ENCODE data around the gene SPAG5.
A peak's percentile ranks its signal among the peaks of the same experiment; 100 is the strongest.

SPAG5 gene

DNA sequence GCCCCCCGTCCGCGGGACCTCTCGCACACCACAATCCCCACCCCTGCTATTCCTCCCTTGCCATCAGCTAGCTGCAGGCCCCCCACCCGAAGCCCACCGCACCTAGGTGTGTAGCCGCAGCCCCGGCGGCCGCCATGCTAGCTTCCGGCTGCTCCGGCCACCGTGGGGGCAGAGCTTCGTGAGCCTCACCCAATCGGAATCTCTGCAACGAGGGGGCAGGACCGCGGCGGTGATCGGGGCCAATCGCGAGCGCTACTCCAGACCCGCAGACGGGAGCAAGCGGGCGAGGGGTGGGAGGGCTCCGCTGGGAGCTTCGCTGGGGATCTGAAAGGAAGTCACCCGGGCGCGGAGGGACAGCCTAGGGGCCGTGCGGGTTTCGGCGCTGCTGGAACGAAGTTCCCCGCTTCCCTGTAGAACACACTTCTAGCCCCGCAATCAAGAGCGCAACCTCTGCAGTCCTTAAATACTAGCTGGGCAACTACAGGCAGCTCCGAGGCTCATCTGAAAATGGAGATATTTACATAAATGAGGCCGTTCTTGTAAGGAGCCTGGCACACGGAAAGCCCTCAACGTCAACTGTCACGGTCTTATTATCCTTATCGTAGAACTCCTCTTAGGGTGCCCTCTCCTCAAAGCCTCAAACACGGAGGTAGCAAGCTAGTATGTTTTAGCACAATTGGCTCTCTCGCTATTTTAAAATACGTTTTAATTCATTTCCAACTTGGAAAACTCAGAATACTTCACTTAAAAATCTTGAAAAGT is 27.3 kb downstream of the SPAG5 start, which contains the start of gene PIGS:
Gene PIGS (minus strand): TSS at position 164 of the 762 bp plus-strand sequence. CDS start 28 bp downstream, at position 136.
- DNase-seq (ENCODE audit: low spot score), result peak; percentile 90

DNA sequence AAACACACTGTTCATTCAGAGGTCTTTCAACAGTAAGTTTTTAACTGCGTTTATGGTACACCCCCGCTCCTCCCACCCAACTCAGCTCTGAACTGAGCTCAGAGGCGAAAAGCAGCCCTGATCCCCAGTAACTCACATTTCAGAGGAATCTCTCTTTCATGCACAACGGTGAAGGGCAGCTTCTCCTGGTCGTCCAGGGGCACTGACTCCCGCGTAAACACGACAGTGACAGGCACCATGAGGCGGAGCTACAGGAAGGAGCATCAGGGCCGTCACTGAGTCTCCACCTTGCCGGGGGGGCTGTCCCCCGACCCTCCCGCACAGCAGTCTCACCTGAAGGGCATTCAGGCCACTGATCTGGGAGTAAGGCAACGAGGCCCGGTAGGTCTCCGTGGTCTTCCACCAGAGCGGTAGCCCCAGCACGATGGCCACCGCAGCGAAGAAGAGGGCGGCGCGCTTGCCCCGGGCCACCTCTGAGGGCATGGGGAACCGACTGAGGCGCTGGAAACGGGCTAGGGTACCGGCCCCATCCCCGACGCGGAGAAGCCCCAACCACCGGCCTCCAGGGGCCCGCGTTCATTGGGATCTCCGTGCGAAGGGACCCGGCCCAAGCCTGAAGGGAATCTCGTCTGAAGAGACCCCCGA is 28.0 kb downstream of the SPAG5 start:
- peak; percentile 45 for DNase-seq (ENCODE audit: low spot score)

DNA sequence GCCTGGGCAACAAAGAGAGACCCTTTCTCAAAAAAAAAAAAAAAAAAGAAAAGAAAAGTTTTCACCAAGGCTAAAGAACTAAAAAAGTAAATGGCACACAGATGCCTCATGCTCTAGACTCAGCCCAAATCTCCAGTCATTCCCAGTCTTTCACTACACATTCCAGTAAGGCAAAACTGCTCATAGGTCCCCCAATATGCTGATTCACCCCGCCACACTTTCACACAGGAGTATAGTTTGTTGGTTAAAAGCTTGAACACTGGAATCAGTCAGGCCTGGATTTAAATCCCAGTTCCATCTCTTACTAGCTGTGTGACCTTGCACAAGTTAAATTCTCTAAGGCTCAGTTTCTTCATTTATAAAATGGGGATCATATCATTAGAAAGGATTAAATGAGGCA is 29.4 kb downstream of the SPAG5 start:
- DNase-seq (ENCODE audit: low spot score), result no peak

DNA sequence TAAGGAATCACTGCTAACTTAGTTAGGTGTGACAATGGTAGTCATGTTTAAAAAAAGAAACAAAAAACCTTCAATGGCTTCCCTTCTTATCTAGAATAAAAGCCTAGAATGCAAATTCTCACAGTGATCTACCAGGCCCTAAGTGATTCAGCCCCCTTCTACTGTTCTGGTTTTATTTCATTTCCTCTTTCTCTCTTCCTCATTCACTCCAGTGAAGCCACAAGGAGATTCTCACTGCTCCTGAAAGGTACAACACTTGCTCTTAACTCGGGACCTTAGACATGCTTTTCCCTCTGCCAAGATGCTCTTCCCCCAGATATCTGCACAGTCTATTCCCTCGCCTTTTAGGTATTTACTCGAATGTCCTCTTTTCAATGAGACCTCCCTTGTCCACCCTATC is 31.2 kb downstream of the SPAG5 start:
- no peak for DNase-seq (ENCODE audit: low spot score)

DNA sequence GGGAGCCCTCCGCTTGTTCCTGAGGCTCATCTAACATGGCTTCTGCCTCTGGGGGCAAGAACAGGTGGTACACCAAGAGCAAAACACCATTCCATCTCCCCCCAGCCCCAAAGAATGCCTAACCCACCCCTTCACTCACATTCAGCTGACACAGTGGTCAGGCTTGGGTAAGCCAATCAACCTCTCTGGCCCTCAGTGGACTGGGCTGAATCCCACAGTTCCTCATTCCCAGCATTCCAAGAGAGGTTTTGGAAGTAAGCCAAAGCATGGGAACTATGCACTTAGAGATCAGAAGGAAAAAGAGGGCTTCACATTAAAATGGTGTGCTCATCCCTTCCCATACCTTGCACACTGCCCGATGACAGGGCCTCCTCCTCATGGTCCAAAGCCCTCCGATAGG is 35.4 kb downstream of the SPAG5 start:
- no peak for DNase-seq (ENCODE audit: low spot score)

DNA sequence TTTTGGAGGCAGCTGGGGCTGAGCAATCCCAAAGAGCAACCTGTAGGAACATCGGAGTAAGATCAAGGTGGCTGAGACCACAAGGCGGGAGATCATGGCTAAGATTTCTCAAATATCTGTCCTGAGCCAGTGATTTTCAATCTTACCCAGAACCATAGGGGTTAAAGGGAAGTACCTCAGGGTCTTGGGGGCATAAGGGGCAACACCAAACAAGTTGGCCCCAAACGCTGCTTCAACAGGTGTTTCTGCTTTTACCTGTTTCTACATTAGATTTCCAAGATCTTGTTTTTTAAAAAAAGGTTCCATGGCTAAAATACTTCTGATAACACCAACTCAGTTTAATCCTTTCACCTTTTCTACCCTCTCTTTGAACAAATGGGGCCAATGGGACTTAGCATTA is 43.8 kb downstream of the SPAG5 start:
- DNase-seq (ENCODE audit: low spot score), result no peak

DNA sequence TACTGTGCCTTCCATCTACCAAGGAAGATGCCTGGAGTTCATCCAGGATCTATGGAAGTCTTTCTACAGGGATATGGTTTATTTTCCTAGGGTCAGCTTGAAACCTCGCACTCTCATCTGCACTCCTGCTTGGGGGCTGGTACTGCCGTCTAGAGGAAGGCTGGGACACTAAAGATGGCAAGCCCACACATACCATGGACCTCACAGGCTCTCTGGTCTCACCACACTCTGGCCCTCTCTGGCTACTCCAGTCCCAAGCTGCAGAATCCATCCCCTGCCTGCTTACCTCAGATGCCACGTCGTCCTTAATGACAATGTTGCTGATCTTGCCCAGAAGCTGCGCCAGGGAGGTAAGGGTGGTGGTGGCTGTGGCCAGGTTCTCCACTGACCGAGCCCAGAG is 44.3 kb downstream of the SPAG5 start:
- no peak for DNase-seq (ENCODE audit: low spot score)

GRCh38 chr17:28553000-28553505 is 45.8 kb downstream of the SPAG5 start:
- no peak for DNase-seq (ENCODE audit: low spot score)

GRCh38 chr17:28552176-28552999 is 46.4 kb downstream of the SPAG5 start, which contains the start of gene UNC119:
Gene UNC119 (minus strand): TSS chr17:28552624. CDS start chr17:28552557, 67 bp downstream.
- peak; percentile 70 for DNase-seq (ENCODE audit: low spot score)

- no peak for DNase-seq (ENCODE audit: low spot score)
These were observed 47.2 kb downstream of the SPAG5 start for GRCh38 chr17:28551421-28552175.

- DNase-seq (ENCODE audit: low spot score), result no peak
These were observed 48.0 kb downstream of the SPAG5 start for GRCh38 chr17:28550858-28551257.

- DNase-seq (ENCODE audit: low spot score), result peak; percentile 68
These were observed 49.3 kb downstream of the SPAG5 start for GRCh38 chr17:28549236-28550132.

- DNase-seq (ENCODE audit: low spot score), result no peak
These were observed 50.3 kb downstream of the SPAG5 start for GRCh38 chr17:28548417-28549130.

DNA sequence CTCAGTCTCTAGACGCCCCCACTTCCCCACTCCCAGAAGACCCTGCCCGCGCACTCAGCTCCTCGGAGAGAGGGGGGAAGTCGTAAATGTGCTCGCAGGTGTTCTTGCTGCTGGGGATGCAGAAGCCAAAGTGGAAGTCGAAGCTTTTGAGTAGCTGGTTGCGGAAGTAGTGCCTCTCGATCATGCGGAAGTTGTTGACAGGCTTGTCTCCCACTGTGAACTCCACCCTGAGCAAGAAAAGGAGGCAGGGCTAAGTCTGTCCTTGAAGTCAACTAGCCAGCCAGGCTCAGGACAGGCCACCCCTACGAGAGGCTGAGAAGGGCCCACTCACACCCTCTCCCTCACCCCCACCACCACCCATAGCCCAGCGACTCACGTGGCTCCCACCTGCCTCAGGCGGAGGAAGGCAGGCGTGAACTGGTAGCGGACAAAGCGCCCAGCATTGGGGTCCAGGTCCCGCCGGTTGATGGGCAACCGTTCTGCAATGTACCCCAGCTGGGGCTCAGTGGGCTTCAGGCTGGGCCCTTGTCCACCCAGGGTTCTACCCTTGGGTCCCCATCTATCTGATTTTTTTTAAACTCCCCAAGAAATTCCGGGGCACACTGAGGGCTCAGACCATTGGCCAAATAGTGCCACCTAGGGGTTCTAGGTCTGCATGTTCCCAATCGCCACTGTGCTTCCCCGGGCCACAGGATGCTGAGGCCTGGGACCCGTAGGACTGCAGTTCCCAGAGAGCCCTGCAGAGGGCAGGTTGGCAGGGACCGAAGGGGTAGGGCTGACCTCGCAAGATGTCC is 51.0 kb downstream of the SPAG5 start:
- DNase-seq (ENCODE audit: low spot score), result peak; percentile 66

DNA sequence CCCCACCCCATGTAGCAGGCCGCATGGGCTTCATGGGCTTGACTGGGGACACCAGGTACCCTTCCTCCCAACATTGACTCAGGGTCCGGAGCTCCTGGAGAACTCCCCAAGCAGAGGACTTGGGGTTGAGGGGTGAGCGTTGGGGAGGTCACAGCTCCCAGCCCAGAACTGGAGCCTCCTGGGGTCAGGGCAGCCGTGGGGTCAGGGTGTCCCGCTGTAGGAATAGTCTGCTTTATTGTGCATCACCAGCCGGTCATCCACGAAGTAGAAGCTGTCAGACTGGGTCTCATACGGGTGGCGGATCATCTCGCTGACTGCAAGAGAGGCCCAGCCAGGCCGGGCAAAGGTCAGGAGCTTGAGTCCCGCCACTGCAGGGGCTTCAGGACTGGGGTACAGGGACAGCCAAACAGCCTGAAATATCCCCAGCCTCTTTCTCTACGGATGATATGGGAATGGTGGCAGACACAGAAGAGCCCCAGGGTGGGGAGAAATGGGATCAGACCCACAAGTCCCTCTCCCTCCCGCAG is 51.7 kb downstream of the SPAG5 start:
- no peak for DNase-seq (ENCODE audit: low spot score)

GRCh38 chr17:28545787-28546415 is 52.9 kb downstream of the SPAG5 start:
- DNase-seq (ENCODE audit: low spot score), result no peak

GRCh38 chr17:28545141-28545503 is 53.7 kb downstream of the SPAG5 start:
- no peak for DNase-seq (ENCODE audit: low spot score)

DNA sequence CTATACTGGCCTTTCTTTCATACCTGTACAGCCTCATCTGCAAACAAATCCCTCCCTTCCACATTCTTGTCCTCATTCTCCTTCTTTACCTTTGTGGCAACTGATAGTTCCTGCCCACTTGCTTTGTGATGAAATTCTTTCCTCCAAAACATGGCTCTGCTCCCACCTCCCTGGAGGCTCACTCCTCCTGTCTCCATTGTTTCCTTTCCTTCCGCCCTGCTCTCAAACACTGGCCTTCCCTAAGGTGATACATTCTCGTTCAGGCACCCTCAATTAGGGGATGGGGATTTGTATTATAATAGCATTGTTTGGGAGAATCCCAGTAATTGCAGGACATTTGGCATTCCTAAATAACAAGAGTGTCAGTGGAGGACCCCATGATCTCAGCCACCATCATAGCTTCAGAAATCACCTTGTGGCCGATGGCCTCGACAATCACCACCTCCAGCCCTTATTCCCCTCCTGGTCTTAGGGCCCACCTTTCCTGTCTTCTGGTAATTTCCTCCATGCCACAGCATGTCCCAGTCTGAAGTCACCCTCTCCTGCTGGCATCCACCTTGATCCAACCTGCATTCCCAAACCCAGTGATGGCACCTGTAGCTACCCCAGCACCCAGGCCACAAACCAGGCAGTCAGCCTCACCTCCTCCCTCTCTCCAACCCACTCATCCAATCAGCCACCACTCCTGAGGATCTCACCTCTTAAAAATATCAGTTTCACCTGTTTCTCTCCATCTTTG is 54.3 kb downstream of the SPAG5 start:
- DNase-seq (ENCODE audit: low spot score), result no peak
